HCT116 (cell line): ENCODE data around the gene FRMD4A. TPM values are rescaled to one million over a fixed set of nuclear protein-coding genes. Genes with fewer than 3 reads are reported as not detected.

ENCODE experiments used
- ATAC-seq: fragments of 200-7000 bp; cut with Tn5 transposase; 2 replicates; pipeline ENCODE4 v1.9.1; 2020; ENCODE audit warnings: mild to moderate bottlenecking, moderate library complexity
- BruUV-seq: library from RNA; stranded (reverse); fragments of 400-500 nt; replicated peaks from 2 replicates; lab custom pipeline; 2021; lab: Mats Ljungman, UMichigan
- CTCF ChIA-PET: fragments of 300-600 bp; sonication (Branson Sonifier 250); formaldehyde crosslinking; loops from one replicate; lab custom pipeline; 2021; ENCODE audit warnings: antibody characterized with exemption; lab: Charles Lee
- POLR2A ChIA-PET: fragments of 300-600, 350-600 bp; sonication (Branson Sonifier 250); formaldehyde crosslinking; loops from one replicate; lab custom pipeline; 2021; ENCODE audit warnings: antibody characterized with exemption; lab: Charles Lee
- RAD21 ChIA-PET, 2 experiments: fragments of 300-600 bp; sonication (Branson Sonifier 250); formaldehyde crosslinking; loops; one replicate each; lab custom pipeline; 2023; ENCODE audit warnings: low total read pairs in 2 of 2; ENCODE audit not compliant: uncharacterized antibody in 2 of 2, unreplicated experiment in 2 of 2, low non-redundant PET in 1 of 2; lab: Charles Lee
- DNase-seq: peaks from one replicate; pipeline ENCODE4 v3.0.0-alpha.2; 2010; ENCODE audit warnings: low read depth, low spot score
- H2AFZ ChIP-seq: fragments of 200-600 bp; shearing (Covaris generic), sonication (generic); 2 replicates; pipeline ENCODE4 v1.6.1; 2017; ENCODE audit warnings: low read depth, mixed run types, mixed read lengths, antibody characterized with exemption, low read length; ENCODE audit not compliant: poor library complexity, severe bottlenecking
- H3K27ac ChIP-seq: 2 replicates; pipeline ENCODE4 v1.5.1; 2012; ENCODE audit warnings: low read depth, low read length
- H3K27me3 ChIP-seq: fragments of 200-600 bp; sonication (generic); 2 replicates; pipeline ENCODE4 v1.6.1; 2016; ENCODE audit warnings: mixed run types, low read length, mixed read lengths; ENCODE audit not compliant: insufficient read depth
- H3K36me3 ChIP-seq, 2 experiments: fragments of 200-500 bp in 1 of 2; fragments of 200-600 bp in 1 of 2; sonication (Bioruptor generic) in 1 of 2; sonication (generic) in 1 of 2; 2 replicates each; pipeline versions ENCODE4 v1.5.1 to v1.6.1; 2014 to 2016; ENCODE audit warnings: low read length in 2 of 2, inconsistent platforms in 1 of 2, mixed read lengths in 1 of 2, mixed run types in 1 of 2; ENCODE audit not compliant: insufficient read depth in 2 of 2, control insufficient read depth in 1 of 2
- H3K4me1 ChIP-seq, 2 experiments: fragments of 200-600 bp in 1 of 2; sonication (generic) in 1 of 2; 2 replicates each; pipeline versions ENCODE4 v1.5.1 to v1.6.1; 2012 to 2017; ENCODE audit warnings: low read length in 2 of 2, inconsistent platforms in 1 of 2, mild to moderate bottlenecking in 1 of 2, mixed read lengths in 1 of 2, mixed run types in 1 of 2, moderate library complexity in 1 of 2; ENCODE audit not compliant: insufficient read depth in 2 of 2, control insufficient read depth in 1 of 2
- H3K4me2 ChIP-seq: fragments of 200-600 bp; sonication (generic); 2 replicates; pipeline ENCODE4 v1.6.1; 2017; ENCODE audit warnings: mixed run types, low read length, mixed read lengths
- H3K4me3 ChIP-seq, 2 experiments: fragments of 200-600 bp in 1 of 2; sonication (generic) in 1 of 2; replicated peaks in 1 of 2; 2 replicates each; pipeline ENCODE4 v1.5.1; 2011 to 2016; ENCODE audit warnings: low read length in 2 of 2, control low read depth in 1 of 2, low read depth in 1 of 2, mild to moderate bottlenecking in 1 of 2, mixed read lengths in 1 of 2, mixed run types in 1 of 2
- H3K79me2 ChIP-seq: fragments of 200-600 bp; sonication (generic); 2 replicates; pipeline ENCODE4 v1.6.1; 2017; ENCODE audit warnings: mild to moderate bottlenecking, mixed run types, low read length, moderate library complexity, mixed read lengths; ENCODE audit not compliant: insufficient read depth
- H3K9ac ChIP-seq: fragments of 200-600 bp; sonication (generic); 2 replicates; pipeline ENCODE4 v1.6.1; 2016; ENCODE audit warnings: low read length, mixed read lengths
- H3K9me2 ChIP-seq: fragments of 200-600 bp; sonication (generic), shearing (Covaris generic); 2 replicates; pipeline ENCODE4 v1.6.1; 2017; ENCODE audit warnings: mixed run types, mild to moderate bottlenecking, moderate library complexity; ENCODE audit not compliant: insufficient read depth
- H3K9me3 ChIP-seq, 2 experiments: fragments of 200-500 bp in 1 of 2; fragments of 200-600 bp in 1 of 2; sonication (Bioruptor generic) in 1 of 2; sonication (generic) in 1 of 2; 2 replicates each; pipeline ENCODE4 v1.6.1; 2014 to 2017; ENCODE audit warnings: low read length in 2 of 2, mixed read lengths in 2 of 2, inconsistent platforms in 1 of 2, low read depth in 1 of 2, mild to moderate bottlenecking in 1 of 2, mixed run types in 1 of 2, moderate library complexity in 1 of 2; ENCODE audit not compliant: control insufficient read depth in 1 of 2, insufficient read depth in 1 of 2
- H4K20me1 ChIP-seq: fragments of 200-600 bp; sonication (generic), shearing (Covaris generic); 2 replicates; pipeline ENCODE4 v1.6.1; 2017; ENCODE audit warnings: mixed run types, mild to moderate bottlenecking, moderate library complexity; ENCODE audit not compliant: insufficient read depth
- ATF3 ChIP-seq: IDR thresholded peaks from 2 replicates; pipeline ENCODE4 v1.6.1; 2012
- CBX3 ChIP-seq: IDR thresholded peaks from 2 replicates; pipeline ENCODE4 v1.6.1; 2012; ENCODE audit warnings: low read depth
- CEBPB ChIP-seq: IDR thresholded peaks from 2 replicates; pipeline ENCODE4 v1.6.1; 2012; ENCODE audit warnings: low read depth
- EGR1 ChIP-seq: IDR thresholded peaks from 2 replicates; pipeline ENCODE4 v1.6.1; 2012; ENCODE audit warnings: low read depth
- EZH2phosphoT487 ChIP-seq: fragments of 200-600 bp; IDR thresholded peaks from 2 replicates; pipeline ENCODE4 v1.6.1; 2018; ENCODE audit warnings: antibody characterized with exemption, borderline replicate concordance
- FOSL1 ChIP-seq: IDR thresholded peaks from 2 replicates; pipeline ENCODE4 v1.6.1; 2012; ENCODE audit warnings: low read depth
- MAX ChIP-seq: IDR thresholded peaks from 2 replicates; pipeline ENCODE4 v1.6.1; 2012
- SP1 ChIP-seq: IDR thresholded peaks from 2 replicates; pipeline ENCODE4 v1.6.1; 2012; ENCODE audit warnings: low read depth
- SRF ChIP-seq: IDR thresholded peaks from 2 replicates; pipeline ENCODE4 v1.6.1; 2012; ENCODE audit warnings: low read depth
- intact Hi-C: fragments of 100-400 bp; cut with micrococcal nuclease; formaldehyde crosslinking; loops from 2 replicates; pipeline ENCODE4 v1.10.0; 2022
- total RNA-seq: library from RNA; stranded (reverse); gene quantifications from one replicate; pipeline ENCODE4 v1.2.1, GENCODE V29; 2021; ENCODE audit not compliant: unreplicated experiment

FRMD4A gene
- total RNA-seq, 1 experiment from 2014 or later: 0.20 TPM

- Histone ChIP-seq H3K27me3 (peaks cover 14% of the 10 kb centered on the region), H3K27ac (no peak overlapping the region), H2AFZ (no peak overlapping the region), H3K79me2 (no peaks in the 10 kb centered on the region), H3K4me3 (no peak overlapping the region), H3K4me2 (no peak overlapping the region), H3K9me3 (no peaks in the 10 kb centered on the region), H3K9me2 (no peaks in the 10 kb centered on the region), H3K36me3 (no peaks in the 10 kb centered on the region), H3K9ac (no peak overlapping the region), H3K4me1 (no peaks in the 10 kb centered on the region), H4K20me1 (no peaks in the 10 kb centered on the region)
- no peak for ATAC-seq
- RAD21 ChIA-PET: no interaction called here
- TF ChIP-seq ATF3 (no peak), CEBPB (no peak), CBX3 (no peak), FOSL1 (no peak), EZH2phosphoT487 (no peak)
- POLR2A ChIA-PET: no interaction called here
- CTCF ChIA-PET: no interaction called here
- intact Hi-C loops: no loop called here
- no TSS peak for BruUV-seq
- no peak for DNase-seq
Observed at GRCh38 chr10:14039968-14040668, 290.6 kb downstream of the FRMD4A start.

- RAD21 ChIA-PET: no interaction called here
- Histone ChIP-seq H3K4me2 (no peak overlapping the region), H3K4me3 (no peak overlapping the region), H3K9ac (no peak overlapping the region), H3K79me2 (no peaks in the 10 kb centered on the region), H3K9me2 (no peaks in the 10 kb centered on the region), H3K27me3 (peaks cover 23% of the 10 kb centered on the region), H3K36me3 (no peaks in the 10 kb centered on the region), H3K27ac (no peak overlapping the region), H2AFZ (no peak overlapping the region), H4K20me1 (no peaks in the 10 kb centered on the region), H3K4me1 (no peaks in the 10 kb centered on the region), H3K9me3 (no peaks in the 10 kb centered on the region)
- DNase-seq (no peak), ATAC-seq (no peak)
- no TSS peak for BruUV-seq
- CTCF ChIA-PET: no interaction called here
- no peak for TF ChIP-seq EGR1
- no peak for TF ChIP-seq MAX
- TF ChIP-seq ATF3: no peak
- TF ChIP-seq SP1: no peak
- TF ChIP-seq CBX3: no peak
- no peak for TF ChIP-seq SRF
- POLR2A ChIA-PET: no interaction called here
- intact Hi-C loops: no loop called here
Observed at GRCh38 chr10:14036233-14036632, 294.5 kb downstream of the FRMD4A start.
